HG03196 (cell line): ENCODE measurements around the gene TSSK2.
"Not testable (repeated sequence)": the region's sequence is repeated elsewhere in the genome, so short reads cannot be mapped to it uniquely, and the experiment has no call there.

Experiments
- ATAC-seq: cut with Tn5 transposase; IDR thresholded peaks from one replicate; pipeline ENCODE4 v1.9.1; 2021; ENCODE audit not compliant: unreplicated experiment

Gene TSSK2

GRCh38 chr22:19139974-19140373, 8.9 kb downstream of the TSSK2 start:
- no peak for ATAC-seq

DNA sequence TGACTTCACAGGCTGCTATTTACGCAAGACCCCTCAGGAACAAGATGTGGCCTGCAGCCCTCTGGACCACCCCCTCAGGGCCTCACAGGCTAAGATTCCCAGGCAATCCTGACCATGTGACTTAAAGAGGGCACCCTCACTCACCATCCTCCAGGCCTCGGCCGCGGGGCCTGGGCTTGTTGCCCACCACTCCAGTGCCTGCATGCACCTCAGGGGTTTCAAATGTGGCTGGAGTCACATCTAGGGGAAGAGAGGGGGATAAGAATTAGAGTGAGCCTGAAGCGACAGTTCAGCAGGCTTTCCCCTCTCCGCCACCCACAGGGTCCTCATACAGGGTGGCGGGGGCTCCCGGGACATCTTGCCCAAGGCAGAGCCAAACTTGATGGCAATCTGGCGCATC, 11.3 kb downstream of the TSSK2 start:
- no peak for ATAC-seq

DNA sequence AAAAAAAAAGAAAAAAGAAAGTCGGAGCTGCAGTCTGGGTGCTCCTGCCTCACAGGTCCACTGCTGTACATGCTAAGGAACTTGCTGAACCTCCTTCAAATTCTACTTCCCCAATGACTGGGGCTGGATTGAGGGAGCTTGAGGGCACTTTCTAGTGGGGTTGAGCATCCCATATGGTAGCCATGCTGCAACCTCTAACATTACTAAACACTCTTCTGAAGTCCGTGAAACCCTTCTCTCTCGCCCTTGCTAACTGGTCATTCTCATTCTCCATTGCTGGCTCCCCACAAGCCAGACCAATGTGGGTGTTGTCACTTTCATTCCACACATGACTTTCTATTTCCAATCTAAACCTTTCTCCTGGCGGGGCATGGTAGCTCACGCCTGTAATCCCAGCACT, 12.1 kb downstream of the TSSK2 start:
- ATAC-seq: no peak

- ATAC-seq: no peak
These were observed 12.9 kb downstream of the TSSK2 start for GRCh38 chr22:19143967-19144400.

- no peak for ATAC-seq
These were observed 15.3 kb downstream of the TSSK2 start for GRCh38 chr22:19146215-19146968.

DNA sequence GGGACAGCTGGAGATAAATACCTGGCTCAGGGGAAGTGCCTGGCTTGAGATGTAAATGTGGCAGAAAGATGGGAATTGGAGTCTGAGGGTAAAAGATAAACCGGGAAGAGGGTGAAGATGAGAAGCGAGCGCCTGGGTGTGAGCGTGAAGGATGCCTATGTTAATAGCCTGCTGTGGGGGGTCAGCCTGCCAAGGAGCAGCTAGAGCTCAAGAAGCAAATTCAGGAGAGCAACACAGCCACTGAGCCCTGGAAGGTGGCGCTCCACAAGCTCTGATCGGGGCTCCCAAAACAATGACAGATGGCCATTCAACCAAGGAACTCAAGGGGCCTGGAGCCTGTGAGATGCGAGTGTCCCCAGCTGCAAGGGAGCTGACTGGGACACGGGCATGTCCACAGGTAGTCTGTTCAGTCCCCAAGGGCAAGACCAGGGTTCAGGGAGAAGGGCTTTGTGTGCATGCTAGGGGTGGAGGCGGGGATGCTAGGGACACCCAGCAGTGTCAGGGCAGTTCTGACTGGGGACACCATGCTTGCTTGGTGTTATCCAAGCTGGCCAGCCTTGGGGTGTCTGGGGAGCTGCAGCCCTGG, 16.2 kb downstream of the TSSK2 start:
- no peak for ATAC-seq

GRCh38 chr22:19148417-19149046, 17.4 kb downstream of the TSSK2 start:
- no peak for ATAC-seq

GRCh38 chr22:19149047-19149883, 18.2 kb downstream of the TSSK2 start:
- ATAC-seq: no peak

DNA sequence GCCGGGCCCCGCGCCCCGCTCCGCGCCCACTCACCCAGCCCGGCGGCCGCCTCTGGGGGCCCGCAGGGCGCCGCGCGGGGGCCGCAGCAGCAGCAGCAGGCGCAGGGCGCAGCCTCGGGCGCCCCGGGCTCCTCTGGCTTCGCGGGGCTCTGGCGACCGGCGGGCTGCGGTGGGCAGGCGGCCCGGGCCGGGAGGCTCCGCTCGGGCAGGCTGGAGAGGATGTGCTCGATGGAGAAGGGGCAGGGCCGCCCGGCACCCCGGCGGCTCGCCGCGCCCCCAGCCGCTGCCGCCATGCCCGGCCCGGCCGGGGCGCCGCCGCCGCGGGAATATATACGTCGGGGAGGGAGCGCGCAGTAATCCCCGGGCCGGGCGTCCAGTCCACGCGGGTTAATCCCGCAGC, 18.9 kb downstream of the TSSK2 start, which contains the start of gene GSC2:
GSC2 (minus strand) TSS at position 302 of the 400 bp plus-strand sequence; CDS start at position 293, 9 bp downstream.
- no peak for ATAC-seq

DNA sequence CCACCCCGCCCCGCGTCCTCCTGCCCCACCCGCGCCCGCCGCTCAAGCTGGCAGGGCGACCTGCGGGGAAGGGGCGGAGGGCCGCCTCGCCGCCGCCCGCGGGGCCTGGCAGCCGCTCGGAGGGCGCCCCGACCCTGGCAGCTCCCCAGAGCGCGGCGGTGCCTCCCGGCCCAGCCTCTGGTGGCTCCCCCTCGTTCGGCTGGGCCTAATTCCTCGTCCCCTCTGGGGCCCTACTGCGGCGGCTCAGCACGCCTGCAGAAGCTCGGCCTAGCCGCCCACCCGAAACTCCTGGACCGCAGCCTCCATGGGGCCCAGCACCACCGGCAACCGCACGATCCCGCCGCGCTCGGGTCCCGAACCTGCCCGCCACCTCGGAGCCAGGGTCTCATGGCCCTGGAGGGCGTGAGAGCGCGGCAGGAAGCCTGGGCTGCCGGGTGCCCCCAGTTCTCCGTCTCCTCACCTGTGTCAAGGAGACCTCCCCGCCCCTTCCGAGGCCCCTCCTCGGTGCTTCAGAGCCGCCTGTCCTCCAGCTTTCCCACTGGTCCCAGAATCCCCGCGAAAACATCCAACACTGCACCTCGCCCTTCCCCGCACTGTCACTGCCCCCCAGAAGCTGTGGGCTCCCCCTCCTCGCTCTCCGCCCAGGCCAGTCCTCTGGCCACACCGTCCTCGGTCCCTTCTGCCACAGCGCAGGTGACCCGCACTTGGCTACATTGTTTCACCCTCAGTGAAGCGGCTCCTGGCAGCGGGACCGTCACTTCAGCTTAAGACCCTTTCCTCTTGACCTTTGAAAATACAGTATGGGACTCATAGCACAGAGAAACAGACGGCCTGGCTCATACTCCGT, 19.6 kb downstream of the TSSK2 start:
- ATAC-seq: no peak

DNA sequence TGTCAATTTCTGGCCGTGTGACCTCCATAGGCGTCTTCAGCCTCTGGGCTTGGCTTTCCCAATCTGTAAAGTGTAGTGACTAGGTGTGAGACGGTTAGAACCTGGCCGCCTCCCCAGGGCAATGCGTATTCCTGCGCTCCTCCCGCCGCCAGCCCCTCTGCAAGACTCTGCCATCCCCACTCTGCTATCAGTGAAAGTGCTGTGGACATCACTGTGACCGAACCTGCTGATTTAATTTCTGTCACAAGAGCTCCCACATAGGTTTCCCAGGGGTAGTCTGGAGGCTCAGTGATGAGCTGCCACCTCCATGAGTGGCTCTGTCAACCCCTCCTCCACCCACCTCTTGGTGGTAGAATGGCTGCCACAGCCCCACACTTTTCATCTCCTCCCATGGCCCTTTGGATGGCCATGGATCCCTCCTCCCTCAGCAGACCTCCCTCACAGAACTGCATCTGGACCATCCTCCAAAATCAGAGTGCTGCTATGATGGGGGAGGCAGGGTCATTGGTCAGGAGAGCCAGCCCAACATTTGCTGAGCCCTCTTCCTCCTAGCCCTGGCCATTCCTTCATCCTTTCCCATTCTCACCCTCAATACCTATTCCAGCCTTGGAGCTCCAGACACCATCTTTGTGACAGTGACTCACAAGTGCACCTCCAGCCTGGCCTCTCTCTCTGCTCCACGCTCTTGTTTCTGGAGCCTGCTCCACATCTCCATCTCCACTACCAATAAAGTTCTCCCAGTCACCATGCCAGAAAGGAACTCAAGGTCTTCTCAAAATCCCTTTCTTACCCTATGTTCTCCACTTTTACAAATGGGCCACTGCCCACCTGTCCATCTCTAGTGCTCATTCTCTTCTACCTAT, 20.5 kb downstream of the TSSK2 start:
- no peak for ATAC-seq

DNA sequence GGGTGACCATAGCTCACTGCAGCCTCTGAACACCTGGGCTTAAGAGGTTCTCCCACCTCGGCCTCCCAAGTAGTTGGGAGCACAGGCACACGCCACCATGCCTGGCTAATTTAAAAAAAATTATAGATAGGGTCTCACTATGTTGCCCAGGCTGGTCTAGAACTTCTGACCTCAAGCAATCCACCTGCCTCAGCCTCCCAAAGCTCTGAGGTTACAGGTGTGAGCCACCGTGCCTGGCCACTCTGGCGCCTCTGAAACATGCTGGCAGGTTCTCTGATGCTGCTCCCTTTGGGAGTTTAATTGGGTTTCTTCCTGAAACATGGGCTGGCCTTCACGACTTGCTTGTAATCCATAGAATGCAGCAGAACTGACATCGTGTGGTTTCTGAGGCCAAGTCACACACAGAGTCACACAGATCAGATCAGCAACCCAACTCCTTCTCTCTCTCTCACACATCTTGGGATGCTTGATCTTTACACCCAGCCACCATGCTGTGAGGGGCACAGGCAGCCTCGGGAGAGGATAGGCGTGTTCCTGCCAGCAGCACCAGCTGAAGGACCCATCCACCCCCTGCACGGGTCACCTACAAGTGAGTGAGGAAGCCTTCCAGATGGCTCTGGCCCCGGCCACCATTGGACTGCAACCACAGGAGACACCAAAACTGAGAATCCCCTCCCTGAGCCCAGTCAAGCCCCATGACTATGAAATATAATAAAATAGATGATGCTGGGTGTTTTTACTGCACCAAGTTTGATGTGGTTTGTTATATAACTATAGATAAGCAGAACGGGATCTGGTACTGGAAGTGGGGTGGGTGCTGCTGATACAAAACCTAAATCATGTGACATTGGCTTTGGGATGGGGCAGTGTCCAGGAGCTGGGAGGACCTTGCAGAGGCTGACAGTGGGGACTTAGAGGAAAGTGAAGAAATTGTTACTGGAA, 22.1 kb downstream of the TSSK2 start:
- no peak for ATAC-seq

- ATAC-seq: not testable (repeated sequence)
These were observed 25.0 kb downstream of the TSSK2 start for GRCh38 chr22:19156109-19156508.

- not testable (repeated sequence) for ATAC-seq
These were observed 27.5 kb downstream of the TSSK2 start for GRCh38 chr22:19158649-19159048.

DNA sequence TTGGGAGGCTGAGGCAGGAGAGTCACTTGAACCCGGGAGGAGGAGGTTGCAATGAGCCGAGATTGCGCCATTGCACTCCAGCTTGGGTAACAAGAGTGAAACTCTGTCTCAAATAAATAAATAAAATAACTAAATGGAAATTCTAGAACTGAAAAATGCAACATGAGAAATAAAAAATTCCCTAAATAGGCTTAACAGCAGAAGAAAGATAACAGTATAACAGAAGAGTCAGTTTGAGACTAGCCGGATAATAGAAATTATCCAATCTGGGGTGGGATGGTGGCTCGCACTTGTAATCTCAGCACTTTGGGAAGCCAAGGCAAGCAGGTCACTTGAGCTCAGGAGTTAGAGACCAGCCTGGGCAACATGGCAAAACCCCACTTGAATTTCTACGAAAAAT, 33.3 kb downstream of the TSSK2 start:
- no peak for ATAC-seq

- ATAC-seq: no peak
These were observed 35.3 kb downstream of the TSSK2 start for GRCh38 chr22:19166421-19166820.

- ATAC-seq: no peak
These were observed 36.2 kb downstream of the TSSK2 start for GRCh38 chr22:19167106-19167869.
